GM19467 (cell line): ENCODE results near the gene SWT1.
"Not testable (repeated sequence)": the region's sequence is repeated elsewhere in the genome, so short reads cannot be mapped to it uniquely, and the experiment has no call there.

Experiments
- ATAC-seq: cut with Tn5 transposase; IDR thresholded peaks from one replicate; pipeline ENCODE4 v1.9.1; 2021; ENCODE audit warnings: mild to moderate bottlenecking, moderate library complexity; ENCODE audit not compliant: unreplicated experiment

SWT1 gene

DNA sequence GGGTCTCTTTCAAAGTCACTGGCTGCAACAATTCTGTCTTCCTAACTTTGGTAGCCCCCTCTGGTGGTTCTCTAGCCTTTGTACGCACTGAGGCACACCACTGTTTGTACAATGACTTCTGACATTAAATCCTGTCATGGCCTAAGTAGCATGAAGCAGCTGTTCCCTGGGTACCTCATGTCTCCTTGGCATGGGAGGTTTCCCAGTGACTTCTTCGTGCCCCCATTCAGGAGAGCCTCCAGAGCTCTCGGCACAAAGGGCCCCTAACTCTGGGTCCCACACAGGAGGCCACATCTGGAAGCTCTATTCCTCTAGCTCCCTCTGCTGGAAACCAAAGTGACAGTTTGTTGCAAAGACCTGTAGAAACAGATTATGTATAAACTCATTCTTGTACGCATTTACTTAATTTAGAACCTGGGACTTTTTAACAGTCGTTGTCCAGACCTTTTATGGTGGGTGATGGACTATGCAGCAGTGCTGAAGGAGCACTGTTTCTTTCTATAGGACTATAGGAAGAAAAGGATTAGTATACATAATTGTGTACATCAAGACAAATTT lies 13.4 kb downstream of the SWT1 start:
- ATAC-seq, result peak; percentile 83

DNA sequence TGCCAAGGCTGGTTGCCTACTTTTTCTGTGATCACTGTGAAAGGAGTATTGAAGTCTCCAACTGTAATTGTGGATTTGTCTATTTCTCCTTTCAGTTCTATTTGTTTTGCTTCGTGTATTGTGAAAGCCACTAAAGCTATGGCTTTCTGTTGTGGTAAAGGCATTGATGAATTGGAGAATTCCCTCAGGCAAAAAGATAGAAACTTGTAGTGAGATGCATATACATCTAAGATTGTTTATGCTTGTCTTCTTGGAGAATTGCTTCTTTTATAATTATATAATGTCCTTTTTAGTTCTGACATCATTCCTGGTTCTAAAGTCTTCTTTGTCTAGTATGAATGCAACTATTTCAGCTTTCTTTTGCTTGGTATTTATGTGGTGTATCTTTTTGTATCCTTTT lies 36.8 kb downstream of the SWT1 start:
- no peak for ATAC-seq

DNA sequence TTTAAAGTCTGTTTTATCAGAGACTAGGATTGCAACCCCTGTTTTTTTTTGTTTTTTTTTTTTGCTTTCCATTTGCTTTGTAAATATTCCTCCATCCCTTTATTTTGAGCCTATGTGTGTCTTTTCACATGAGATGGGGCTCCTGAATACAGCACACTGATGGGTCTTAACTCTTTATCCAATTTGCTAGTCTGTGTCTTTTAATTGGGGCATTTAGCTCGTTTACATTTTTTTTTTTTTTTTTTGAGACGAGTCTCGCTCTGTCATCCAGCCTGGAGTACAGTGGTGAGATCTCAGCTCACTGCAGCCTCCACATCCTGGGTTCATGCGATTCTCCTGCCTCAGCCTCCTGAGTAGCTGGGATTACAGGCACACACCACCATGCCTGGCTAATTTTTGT lies 41.7 kb downstream of the SWT1 start:
- ATAC-seq, result not testable (repeated sequence)

DNA sequence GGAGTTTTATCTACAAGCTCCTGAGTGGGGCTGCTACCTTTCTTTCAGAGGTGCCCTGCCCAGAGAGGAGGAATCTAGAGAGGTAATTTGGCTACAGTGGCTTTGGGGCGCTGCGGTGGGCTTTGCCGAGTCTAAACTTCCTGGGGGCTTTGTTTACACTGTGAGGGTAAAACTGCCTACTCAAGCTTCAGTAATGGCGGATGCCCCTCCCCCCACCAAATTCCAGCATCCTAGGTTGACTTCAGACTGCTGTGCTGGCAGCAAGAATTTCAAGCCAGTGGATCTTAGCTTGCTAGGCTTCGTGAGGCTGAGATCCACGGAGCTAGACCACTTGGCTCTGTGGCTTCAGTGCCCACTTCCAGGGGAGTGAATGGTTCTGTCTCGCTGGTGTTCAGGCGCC lies 43.9 kb downstream of the SWT1 start:
- no peak for ATAC-seq

DNA sequence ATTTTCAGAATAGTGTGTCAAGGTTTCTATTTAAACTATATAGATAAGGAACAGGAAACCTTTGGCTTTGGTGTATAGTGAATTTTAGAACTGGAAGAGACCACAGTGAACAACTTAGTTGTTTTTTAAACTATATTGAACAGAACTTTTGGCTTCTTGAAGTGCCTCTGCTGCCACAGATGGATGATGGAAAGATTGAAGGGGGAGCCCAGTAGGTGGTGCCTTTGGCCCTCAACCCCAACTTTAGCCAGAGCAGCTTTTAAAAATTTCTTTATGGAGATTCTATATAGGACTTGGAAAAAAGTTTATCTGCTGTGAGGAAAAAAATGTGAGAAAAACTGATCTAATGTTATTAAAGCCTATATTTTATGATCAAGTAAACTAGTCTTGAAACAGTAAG lies 50.2 kb downstream of the SWT1 start:
- ATAC-seq, result no peak

DNA sequence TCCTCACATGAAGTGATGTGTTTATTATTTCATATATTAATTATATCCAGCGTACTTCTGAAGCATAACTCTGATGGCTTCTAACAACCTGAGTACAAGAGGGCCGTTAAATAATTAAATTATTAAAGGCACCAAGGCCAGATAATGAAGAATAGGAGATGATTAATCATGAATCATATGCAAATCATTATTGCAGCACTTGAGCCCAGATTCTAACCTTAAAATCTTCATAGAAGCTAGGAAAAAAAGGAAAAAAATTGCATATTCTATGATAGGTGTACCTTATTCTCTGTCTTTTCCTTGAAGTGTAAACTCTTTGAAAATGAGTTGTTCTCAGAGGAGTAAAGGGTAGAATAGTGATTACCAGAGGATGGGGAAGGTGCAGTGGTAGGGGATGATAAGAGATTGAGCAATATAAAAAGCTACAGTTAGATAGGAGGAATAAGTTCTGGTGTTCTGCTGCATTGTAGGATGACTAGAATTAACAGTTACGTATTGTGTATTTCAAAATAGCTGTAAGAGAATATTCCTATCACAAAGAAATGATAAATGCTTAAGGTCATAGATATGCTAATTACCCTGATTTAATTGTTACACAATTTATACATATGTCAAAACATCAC lies 51.1 kb downstream of the SWT1 start:
- no peak for ATAC-seq

DNA sequence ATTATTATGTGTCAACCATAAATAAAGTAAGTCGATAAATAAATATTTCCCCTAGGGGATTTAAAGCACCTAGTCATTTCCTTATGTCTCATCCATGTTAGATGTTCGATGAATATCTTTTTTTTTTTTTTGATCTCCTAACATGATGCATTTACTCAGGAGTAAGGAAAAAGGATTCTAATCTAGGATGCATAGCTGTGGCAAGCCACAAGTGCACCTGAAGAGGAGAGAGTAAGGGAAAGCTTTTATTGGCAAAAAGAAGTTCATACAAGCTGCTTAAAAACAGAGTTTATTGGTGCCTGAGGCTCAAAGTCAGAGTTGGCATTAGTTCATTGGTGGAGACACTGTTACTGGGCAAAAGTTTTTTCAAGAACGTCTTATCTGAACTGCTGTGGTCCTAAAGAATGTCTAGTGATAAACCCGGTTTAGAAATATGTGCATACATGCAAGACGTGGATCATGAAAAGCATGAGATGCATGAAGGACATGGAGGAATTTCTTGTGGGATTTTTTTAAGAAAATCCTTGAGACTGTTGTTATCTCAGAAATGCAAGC lies 51.7 kb downstream of the SWT1 start:
- ATAC-seq, result no peak

DNA sequence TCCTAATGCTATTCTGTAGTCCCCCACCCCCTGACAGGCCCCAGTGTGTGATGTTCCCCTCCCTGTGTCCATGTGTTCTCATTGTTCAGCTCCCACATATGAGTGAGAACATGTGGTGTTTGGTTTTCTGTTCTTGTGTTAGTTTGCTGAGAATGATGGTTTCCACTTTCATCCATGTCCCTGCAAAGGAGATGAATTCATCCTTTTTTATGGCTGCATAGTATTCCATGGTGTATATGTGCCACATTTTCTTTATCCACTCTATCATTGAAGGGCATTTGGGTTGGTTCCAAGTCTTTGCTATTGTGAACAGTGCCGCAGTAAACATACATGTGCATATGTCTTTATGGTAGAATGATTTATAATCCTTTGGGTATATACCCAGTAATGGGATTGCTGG lies 52.4 kb downstream of the SWT1 start:
- not testable (repeated sequence) for ATAC-seq

DNA sequence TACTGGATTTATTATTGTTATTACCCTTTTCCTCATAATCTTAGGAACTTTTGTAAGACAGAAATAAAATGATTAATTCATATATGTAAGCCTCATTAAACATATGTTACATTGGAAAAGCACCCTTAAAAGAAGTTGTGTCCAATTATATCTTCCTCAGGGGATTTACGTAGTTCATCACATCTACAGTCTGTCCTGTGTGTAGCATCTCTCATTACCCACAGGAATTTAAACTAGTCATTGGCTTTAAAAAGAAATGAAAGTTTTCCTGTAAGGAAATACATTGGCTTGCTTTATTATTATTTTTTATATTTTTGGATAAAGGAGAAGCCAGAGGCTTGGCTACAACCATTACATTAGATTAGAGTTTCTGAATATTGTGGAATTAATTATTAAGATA lies 56.1 kb downstream of the SWT1 start:
- no peak for ATAC-seq

DNA sequence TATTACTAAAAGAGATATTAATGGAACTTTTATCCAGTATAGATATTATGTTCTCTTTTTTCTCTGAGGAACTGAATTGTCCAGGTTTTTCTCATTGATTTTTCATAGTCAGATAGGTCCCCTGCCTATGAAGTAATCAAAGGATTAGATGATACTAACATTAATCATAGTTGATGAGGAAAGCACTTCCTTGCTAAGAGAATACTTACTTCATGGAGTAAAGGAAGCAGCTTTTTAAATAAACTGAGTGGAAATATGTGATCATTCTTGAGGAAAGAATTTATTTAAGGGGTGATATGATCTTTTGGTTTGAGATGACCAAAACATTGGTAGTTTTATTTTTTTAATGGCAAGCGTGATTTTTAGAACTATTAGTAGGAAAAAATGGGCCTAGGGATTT lies 58.9 kb downstream of the SWT1 start:
- ATAC-seq, result no peak

DNA sequence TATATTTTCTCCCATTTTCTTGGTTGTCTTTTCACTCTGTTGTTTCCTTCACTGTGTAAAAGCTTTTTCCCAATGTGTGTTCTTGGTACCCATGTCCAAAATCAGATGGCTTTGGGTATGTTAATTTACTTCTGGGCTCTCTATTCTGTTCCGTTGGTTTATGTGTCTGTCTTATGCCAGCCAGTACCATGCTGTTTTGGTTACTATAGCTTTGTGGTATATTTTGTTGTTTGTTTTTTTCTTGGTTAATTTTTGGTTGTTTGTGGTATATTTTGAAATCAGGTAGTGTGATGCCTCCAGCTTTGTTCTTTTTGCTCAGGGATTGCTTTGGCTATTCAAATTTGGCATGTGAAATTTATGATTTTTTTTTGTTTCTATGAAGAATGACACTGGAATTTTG lies 67.2 kb downstream of the SWT1 start:
- ATAC-seq, result no peak

DNA sequence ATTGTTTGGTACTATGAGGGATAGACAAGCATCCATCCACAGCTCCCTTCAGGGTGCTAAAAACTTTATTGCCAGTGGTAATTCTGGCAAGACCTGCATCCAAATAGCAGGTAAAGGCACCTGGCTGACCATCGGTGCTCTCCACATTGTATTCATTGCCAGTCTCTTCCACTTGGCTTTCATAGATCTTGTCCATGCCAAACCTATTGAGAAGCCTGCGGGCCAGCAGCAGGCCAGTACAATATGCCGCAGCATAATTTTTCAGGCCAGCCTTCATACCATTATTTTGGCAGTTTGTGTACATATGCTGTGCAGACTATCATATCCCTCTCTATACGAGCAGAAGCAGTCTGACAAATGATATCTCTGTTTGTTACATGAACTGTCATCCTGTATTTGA lies 70.2 kb downstream of the SWT1 start:
- no peak for ATAC-seq

DNA sequence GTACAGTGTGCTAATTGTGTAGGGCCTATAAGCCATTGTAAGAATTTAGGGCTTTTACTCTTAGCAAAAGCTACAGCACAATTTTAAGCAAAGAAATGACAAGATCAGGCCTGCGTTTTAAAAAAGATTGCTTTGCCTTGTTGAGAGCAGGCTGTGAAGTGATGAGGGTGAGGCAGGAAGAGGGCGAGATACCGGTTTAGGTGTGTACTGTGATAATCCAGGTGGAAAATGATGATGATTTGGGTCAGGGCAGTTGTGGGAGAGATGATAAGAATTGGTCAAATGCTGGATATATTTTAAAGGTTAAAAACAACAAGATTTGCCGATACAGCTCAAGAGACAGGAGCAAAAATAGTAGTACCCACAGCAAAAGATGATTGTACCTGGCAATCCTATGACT lies 72.0 kb downstream of the SWT1 start:
- no peak for ATAC-seq

DNA sequence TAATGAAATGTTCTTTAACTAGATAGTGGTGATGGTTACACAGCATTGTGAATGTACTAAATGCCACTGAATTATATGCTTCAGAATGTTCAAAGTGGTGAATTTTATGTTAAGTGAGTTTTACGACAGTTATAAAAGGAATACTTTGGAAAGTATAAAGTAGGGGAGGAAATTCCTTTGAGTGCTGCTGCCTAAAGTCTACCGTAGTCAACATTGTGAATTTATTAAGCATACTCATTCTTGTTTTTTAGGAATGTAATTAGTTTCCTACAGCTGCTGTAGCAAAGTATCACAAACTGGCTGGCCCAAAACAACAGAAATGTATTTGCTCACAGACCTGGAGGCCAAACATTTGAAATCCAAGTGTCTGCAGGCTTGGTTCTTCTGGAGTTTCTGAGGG lies 73.0 kb downstream of the SWT1 start:
- ATAC-seq, result no peak

DNA sequence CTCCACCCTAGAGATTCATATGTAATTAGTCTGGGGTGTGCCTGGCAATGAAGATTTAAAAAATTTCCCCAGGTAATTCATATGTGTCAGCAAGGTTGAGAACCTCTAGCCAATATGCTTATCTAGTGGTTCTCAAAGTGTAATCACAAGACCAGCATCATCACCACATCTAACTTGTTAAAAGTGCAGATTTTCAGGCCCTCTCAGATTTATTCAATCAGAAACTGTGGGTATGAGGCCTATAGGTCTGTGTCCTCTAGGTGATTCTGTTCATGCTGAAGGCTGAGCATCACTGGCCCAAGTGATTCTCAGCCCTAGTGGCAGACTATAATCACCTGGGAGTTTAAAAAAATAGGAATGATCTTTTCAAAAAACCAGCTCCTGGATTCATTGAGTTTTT lies 75.9 kb downstream of the SWT1 start:
- no peak for ATAC-seq

DNA sequence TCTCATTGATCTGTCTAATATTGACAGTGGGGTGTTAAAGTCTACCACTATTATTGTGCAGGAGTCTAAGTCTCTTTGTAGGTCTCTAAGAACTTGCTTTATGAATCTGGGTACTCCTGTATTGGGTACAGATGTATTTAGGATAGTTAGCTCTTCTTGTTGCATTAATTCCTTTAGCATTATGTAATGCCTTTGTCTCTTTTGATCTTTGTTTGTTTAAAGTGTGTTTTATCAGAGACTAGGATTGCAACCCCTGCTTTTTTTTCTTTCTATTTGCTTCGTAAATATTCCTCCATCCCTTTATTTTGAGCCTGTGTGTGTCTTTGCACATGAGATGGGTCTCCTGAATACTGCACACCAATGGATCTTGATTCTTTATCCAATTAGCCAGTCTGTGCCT lies 77.2 kb downstream of the SWT1 start:
- not testable (repeated sequence) for ATAC-seq

DNA sequence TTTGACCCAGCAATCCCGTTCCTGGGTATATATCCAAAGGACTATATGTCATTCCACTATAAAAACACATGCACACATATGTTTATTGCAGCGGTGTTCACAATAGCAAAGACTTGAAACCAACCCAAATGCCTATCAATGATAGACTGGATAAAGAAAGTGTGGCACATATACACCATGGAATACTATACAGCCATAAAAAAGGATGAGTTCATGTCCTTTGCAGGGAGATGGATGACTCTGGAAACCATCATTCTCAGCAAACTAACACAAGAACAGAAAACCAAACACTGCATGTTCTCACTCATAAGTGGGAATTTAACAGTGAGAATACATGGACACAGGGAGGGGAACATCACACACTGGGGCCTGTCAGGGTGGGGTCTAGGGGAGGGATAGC lies 80.2 kb downstream of the SWT1 start:
- ATAC-seq, result not testable (repeated sequence)

DNA sequence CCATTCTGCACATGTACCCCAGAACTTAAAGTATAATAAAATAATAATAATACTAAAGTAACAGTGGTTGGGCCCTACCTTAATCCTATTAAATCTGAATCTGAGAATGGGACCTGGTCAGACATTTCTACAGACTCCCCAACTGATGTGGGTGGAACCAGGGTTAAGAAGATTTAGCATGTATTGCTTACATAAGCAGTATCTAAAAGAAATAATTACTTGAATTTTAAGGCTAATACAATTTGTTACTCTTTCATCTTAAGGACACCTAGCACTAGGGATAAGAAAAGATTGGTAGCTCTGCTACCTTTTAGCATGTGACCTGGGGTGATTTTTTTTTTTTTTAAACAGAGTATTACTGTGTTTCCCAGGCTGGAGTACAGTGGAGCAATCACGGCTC lies 80.7 kb downstream of the SWT1 start:
- no peak for ATAC-seq

DNA sequence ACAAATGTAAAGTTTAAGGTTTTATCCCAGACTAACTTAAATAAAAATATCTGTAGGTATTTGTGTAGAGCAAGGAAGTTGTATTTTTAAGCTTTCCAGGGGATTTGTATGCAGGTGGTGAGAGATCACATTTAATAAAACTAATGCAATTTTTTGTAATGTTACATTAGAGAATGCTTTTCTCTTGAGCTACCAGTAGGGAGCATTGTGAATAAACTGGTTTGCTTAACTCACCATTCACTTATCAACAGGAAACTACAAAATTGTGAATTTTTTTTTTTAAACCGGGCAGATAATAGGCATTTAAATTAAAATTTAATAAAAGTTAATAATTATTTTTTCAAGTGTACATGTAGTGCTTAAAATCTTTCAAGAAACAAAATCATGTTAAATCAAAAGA lies 81.5 kb downstream of the SWT1 start:
- no peak for ATAC-seq

DNA sequence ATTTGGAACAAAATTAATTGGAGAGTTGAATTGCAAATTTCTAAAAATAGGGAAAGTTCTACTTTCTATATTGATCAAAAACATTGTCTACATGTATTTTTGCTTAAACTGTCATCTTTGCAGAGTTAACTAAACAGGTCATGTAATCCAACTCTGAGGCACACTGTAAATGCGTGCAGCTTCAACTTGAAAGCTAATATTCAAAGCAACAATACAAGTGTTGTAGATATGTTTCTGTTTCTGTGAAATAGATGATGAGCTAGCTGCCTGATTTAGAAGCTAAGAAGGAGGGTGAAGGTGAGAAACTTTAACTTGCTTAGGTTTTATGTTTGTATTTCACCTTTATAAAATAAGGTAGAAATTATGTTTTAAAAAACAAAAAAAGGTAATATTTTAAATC lies 82.9 kb downstream of the SWT1 start:
- ATAC-seq, result no peak

DNA sequence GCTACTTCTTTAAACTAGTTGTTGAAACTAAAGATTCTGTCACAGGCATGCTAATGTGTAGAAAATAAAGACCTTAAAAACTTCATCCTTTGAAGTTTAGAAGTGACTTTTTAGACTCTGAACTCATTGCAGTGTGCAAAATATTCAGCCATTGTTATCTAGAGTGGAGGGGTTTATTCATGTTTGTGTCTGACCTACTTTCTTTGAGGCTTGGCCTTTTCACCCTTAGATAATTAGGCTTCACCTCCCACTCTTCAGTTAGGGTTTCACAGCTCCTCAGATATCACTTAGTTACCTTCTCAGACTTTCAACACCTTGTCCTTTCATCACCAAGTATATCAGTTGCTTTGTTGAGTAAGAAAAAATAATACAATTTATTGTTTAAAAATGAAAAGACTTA lies 84.2 kb downstream of the SWT1 start:
- no peak for ATAC-seq

DNA sequence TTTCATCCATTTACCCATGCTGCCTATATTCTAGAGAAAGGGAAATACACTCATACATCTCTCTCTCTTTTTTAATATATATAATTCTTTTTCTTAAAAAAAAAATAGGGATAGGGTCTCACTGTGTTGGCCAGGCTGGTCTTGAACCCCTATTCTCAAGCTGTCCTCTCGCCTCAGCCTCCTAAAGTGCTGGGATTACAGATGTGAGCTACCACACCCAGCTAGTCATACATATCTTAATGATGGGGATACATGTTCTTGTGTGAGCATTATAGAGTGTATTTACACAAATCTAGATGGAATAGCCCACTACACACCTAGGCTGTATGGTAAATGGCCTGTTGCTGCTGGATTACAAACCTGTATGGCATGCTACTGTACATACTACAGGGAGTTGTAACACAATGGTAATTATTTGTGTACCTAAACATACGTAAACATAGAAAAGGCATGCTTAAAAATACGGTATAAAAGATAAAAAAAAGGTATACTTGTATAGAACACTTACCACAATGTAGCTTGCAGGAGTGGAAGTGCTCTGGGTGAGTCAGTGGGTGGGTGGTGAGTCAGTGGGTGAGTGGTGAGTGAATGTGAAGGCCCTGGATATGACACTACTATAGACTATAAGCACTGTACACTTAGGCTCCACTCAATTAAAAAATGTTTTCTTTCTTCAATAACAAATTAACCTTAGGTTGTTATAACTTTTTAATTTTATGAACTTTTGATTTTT lies 87.2 kb downstream of the SWT1 start:
- ATAC-seq, result no peak
